Measurements from ENCODE around the gene ZNF184.

DNA sequence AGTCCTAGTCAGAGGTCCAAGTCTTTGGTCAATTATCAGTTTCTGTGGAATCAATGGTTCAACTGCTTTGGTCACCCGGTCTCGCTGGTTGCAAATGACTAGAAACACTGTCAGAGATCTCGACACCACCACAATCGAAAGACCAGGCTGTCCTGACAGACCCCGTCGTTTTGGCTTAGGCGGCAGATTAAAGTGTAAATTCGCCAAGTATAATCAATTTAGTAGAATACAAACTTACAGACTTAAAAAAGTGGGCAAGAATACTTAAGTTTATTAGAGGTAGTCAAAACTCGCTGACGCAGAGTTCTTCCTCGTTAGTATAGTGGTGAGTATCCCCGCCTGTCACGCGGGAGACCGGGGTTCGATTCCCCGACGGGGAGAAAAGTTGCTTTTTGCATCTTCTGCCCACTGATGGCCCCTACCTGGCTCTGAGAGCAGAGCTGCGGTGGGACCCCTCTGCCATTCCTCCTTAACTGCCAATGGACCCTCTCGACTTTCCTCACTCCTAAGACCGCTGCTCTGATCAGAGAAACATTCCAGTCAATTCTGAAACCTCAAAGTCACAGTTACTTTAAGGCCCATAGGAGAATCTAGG, 30.6 kb upstream of the ZNF184 start:
- TF ChIP-seq, protein P1, sequence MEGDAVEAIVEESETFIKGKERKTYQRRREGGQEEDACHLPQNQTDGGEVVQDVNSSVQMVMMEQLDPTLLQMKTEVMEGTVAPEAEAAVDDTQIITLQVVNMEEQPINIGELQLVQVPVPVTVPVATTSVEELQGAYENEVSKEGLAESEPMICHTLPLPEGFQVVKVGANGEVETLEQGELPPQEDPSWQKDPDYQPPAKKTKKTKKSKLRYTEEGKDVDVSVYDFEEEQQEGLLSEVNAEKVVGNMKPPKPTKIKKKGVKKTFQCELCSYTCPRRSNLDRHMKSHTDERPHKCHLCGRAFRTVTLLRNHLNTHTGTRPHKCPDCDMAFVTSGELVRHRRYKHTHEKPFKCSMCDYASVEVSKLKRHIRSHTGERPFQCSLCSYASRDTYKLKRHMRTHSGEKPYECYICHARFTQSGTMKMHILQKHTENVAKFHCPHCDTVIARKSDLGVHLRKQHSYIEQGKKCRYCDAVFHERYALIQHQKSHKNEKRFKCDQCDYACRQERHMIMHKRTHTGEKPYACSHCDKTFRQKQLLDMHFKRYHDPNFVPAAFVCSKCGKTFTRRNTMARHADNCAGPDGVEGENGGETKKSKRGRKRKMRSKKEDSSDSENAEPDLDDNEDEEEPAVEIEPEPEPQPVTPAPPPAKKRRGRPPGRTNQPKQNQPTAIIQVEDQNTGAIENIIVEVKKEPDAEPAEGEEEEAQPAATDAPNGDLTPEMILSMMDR (conservative IDR thresholded peaks at IDR 0.05; ENCODE audit: low read length) = no peak
- no peak for TF ChIP-seq EZH2phosphoT487 (IDR thresholded peaks at IDR 0.05; ENCODE audit: borderline replicate concordance)
